Gastrocnemius medialis (tissue), 4 donors: ENCODE data around the gene COX5A. TPM values are rescaled to one million over a fixed set of nuclear protein-coding genes. Genes with fewer than 3 reads are reported as not detected.
"Not testable (repeated sequence)": the region's sequence is repeated elsewhere in the genome, so short reads cannot be mapped to it uniquely, and the experiment has no call there.

Experiments used
- ATAC-seq, 2 donors: fragments of 150-250 bp; one replicate each; pipeline ENCODE4 v1.9.1; 2016
- DNase-seq, 2 donors: peaks; one replicate each; pipeline ENCODE4 v3.0.0-alpha.2; 2019
- H3K27ac ChIP-seq, 4 donors: fragments of 200-600 bp; sonication (generic); 1 replicate in 1 of 4; 2 replicates in 3 of 4; pipeline ENCODE4 v1.5.1; 2016 to 2018; ENCODE audit warnings: mild to moderate bottlenecking in 2 of 4, moderate library complexity in 1 of 4
- H3K27me3 ChIP-seq, 3 donors: fragments of 200-600 bp; sonication (generic) in 2 of 3; 1 replicate in 1 of 3; 2 replicates in 2 of 3; pipeline versions ENCODE4 v1.5.1 to v1.6.0; 2016 to 2019; ENCODE audit warnings: mild to moderate bottlenecking in 1 of 3, moderate library complexity in 1 of 3
- H3K36me3 ChIP-seq, 2 donors: fragments of 200-600 bp; sonication (generic) in 1 of 2; one replicate each; pipeline ENCODE4 v1.5.1; 2017 to 2018
- H3K4me1 ChIP-seq, 2 donors: fragments of 200-600 bp; sonication (generic) in 1 of 2; one replicate each; pipeline ENCODE4 v1.5.1; 2016 to 2017; ENCODE audit warnings: mild to moderate bottlenecking in 2 of 2
- H3K4me3 ChIP-seq, 4 donors: fragments of 200-600 bp; sonication (generic) in 3 of 4; 1 replicate in 1 of 4; 2 replicates in 3 of 4; pipeline ENCODE4 v1.5.1; 2016 to 2019; ENCODE audit warnings: mild to moderate bottlenecking in 2 of 4
- H3K9me3 ChIP-seq, 3 donors: fragments of 200-600 bp; sonication (generic) in 2 of 3; 1 replicate in 1 of 3; 2 replicates in 2 of 3; pipeline ENCODE4 v1.5.1; 2016 to 2019
- POLR2A ChIP-seq, 2 donors: fragments of 450-650 bp; IDR thresholded peaks; one replicate each; pipeline ENCODE4 v1.6.1; 2017; ENCODE audit warnings: antibody characterized with exemption in 2 of 2, mild to moderate bottlenecking in 2 of 2, moderate library complexity in 2 of 2
- in situ Hi-C, 4 donors: fragments of 200-750 bp; cut with MboI; loops; one replicate each; pipeline versions ENCODE4 v1.15.0 to v1.8.0; 2017; ENCODE audit warnings: low sequenced_read_pairs in 4 of 4
- intact Hi-C: fragments of 100-400 bp; cut with DNase I; formaldehyde crosslinking; loops from one replicate; pipeline ENCODE4 v1.15.1; 2023; ENCODE audit warnings: low total_unique reads
- total RNA-seq, 4 donors: library from RNA; depleted of rRNA; stranded (reverse); fragments of >200 nt; gene quantifications; one replicate each; pipeline versions ENCODE4 v1.1.0 to v1.2.3, GENCODE V29; 2016
- TF ChIP-seq, protein P1 (sequence below), 5 experiments: fragments of 450-650 bp in 3 of 5; fragments of 200-600 bp in 2 of 5; sonication (generic) in 2 of 5; IDR thresholded peaks in 4 of 5; conservative IDR thresholded peaks in 1 of 5; 1 replicate in 4 of 5; 2 replicates in 1 of 5; pipeline ENCODE4 v1.5.1; 2016 to 2019; ENCODE audit warnings: antibody characterized with exemption in 5 of 5, mild to moderate bottlenecking in 3 of 5, moderate library complexity in 3 of 5

Gene COX5A
- total RNA-seq, 4 donors from 2014 or later = 425 to 558 (median 512) TPM

DNA sequence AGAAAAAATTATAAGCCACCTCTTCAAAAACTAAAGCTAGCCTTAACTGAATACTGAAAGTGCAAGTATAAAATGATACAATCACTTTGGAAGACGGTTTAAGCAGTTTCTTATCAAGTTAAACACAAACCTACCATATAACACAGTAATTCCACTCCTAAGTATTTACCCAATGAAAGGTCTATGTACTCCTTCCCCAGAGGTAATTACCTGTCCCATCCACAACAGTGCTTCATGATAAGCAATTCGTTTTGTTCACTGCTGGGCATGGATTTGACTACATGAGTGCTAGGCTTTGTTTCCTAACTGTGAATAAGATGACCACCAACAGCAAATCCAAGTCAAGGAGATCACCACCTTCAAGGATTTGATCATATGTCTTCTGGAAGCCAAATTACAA, 4.3 kb downstream of the COX5A start:
- H3K9me3 ChIP-seq = no peaks in the 10 kb centered on the region
- intact Hi-C loops = no loop called here
- TF ChIP-seq, protein P1, sequence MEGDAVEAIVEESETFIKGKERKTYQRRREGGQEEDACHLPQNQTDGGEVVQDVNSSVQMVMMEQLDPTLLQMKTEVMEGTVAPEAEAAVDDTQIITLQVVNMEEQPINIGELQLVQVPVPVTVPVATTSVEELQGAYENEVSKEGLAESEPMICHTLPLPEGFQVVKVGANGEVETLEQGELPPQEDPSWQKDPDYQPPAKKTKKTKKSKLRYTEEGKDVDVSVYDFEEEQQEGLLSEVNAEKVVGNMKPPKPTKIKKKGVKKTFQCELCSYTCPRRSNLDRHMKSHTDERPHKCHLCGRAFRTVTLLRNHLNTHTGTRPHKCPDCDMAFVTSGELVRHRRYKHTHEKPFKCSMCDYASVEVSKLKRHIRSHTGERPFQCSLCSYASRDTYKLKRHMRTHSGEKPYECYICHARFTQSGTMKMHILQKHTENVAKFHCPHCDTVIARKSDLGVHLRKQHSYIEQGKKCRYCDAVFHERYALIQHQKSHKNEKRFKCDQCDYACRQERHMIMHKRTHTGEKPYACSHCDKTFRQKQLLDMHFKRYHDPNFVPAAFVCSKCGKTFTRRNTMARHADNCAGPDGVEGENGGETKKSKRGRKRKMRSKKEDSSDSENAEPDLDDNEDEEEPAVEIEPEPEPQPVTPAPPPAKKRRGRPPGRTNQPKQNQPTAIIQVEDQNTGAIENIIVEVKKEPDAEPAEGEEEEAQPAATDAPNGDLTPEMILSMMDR (IDR thresholded peaks at IDR 0.05 in 4 of 5, conservative IDR thresholded peaks at IDR 0.05 in 1 of 5) = no peak
- TF ChIP-seq POLR2A (IDR thresholded peaks at IDR 0.05) = no peak
- DNase-seq (no peak), ATAC-seq (no peak)
- no peak overlapping the region for H3K27ac ChIP-seq
- H3K36me3 ChIP-seq = peaks cover 0 to 16% of the 10 kb centered on the region in 2 donors
- in situ Hi-C loops = loop anchor here in 3 of 4 donors (25.0 kb wide), 1 partner anchor 296 kb away; no protein-coding TSS in a partner anchor
- H3K4me1 ChIP-seq = peaks cover 32 to 35% of the 10 kb centered on the region in 2 donors
- H3K27me3 ChIP-seq = no peaks in the 10 kb centered on the region
- H3K4me3 ChIP-seq = no peak overlapping the region

DNA sequence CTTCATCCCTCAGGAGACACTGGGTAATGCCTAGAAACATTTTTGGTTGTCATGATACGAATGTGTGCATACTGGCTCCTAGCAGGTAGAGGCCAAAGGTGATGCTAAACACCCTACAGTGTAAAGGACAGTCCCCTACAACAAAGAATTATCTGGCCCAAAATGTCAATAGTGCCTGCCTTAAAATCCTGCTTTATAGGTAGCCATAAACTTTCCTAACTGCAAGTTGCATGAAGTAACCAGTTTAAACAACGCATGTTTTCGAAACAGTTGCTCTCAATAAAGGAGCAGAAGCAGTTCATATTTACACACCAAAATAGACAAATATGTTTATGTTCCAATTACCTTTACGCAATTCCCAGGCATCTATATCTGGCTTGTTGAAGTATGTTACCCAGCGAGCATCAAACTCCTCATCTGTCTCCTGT, 9.1 kb downstream of the COX5A start:
- no peaks in the 10 kb centered on the region for H3K27me3 ChIP-seq
- peaks cover 6 to 58% of the 10 kb centered on the region in 2 donors for H3K36me3 ChIP-seq
- intact Hi-C loops (no loop called here), in situ Hi-C loops (loop anchor here in 3 of 4 donors (25.0 kb wide), 1 partner anchor 291 kb away; no protein-coding TSS in a partner anchor)
- ATAC-seq = no peak
- no peak overlapping the region for H3K4me3 ChIP-seq
- no peak overlapping the region for H3K27ac ChIP-seq
- TF ChIP-seq, protein P1 (IDR thresholded peaks at IDR 0.05 in 4 of 5, conservative IDR thresholded peaks at IDR 0.05 in 1 of 5) = no peak
- no peak for TF ChIP-seq POLR2A (IDR thresholded peaks at IDR 0.05)
- DNase-seq = no peak
- H3K9me3 ChIP-seq = no peaks in the 10 kb centered on the region
- H3K4me1 ChIP-seq = peaks cover 3 to 4% of the 10 kb centered on the region in 2 donors

DNA sequence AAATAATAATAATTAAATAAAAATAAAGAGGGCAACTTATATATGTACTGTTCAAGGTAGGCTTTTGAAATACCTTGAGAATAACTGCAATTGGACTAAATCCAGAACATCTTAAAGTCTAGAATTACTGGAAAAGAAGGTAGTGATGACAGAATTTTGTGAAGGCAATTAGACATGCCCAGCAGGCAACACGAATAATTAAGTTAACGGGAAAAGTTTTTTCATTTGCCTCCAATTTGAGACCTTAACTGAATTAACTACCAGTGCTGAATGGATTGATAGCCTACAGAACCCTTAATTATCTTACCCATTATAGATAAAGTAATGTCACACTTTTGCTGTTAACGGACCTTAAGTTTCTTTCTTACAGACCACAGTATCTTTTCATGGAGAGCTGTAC, 13.3 kb downstream of the COX5A start:
- H3K4me1 ChIP-seq = no peaks in the 10 kb centered on the region
- no peaks in the 10 kb centered on the region for H3K27me3 ChIP-seq
- H3K9me3 ChIP-seq = no peaks in the 10 kb centered on the region
- ATAC-seq (no peak), DNase-seq (no peak)
- intact Hi-C loops = no loop called here
- H3K27ac ChIP-seq = no peak overlapping the region
- H3K4me3 ChIP-seq = no peak overlapping the region
- H3K36me3 ChIP-seq = peaks cover 6 to 94% of the 10 kb centered on the region in 2 donors
- TF ChIP-seq POLR2A (IDR thresholded peaks at IDR 0.05) = no peak
- TF ChIP-seq, protein P1 (IDR thresholded peaks at IDR 0.05 in 4 of 5, conservative IDR thresholded peaks at IDR 0.05 in 1 of 5) = no peak
- in situ Hi-C loops = no loop called here

DNA sequence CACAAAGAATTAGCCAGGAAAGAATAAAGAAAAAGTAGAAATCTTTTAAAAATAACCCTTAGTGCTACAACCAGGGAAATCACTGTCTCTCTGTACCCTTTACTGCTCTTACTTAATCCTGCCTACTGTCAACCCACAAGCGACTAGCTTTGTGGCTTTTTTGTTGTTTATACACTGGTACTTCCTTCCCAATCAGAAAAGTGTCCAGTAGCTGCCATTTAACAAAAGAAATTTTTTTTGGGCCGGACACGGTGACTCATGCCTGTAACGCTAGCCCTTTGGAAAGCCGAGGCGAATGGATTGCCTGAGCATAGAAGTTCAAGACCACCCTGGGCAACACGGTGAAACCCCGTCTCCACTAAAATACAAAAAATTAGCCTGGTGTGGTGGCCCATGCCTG, 17.4 kb downstream of the COX5A start:
- intact Hi-C loops = no loop called here
- no peaks in the 10 kb centered on the region for H3K9me3 ChIP-seq
- no peak for ATAC-seq
- peaks cover 0 to 99% of the 10 kb centered on the region in 2 donors for H3K36me3 ChIP-seq
- H3K4me3 ChIP-seq = no peak overlapping the region
- no peak for TF ChIP-seq POLR2A (IDR thresholded peaks at IDR 0.05)
- TF ChIP-seq, protein P1 (IDR thresholded peaks at IDR 0.05 in 4 of 5, conservative IDR thresholded peaks at IDR 0.05 in 1 of 5) = no peak
- H3K4me1 ChIP-seq = no peaks in the 10 kb centered on the region
- DNase-seq = no peak
- in situ Hi-C loops = no loop called here
- H3K27ac ChIP-seq = no peak overlapping the region
- H3K27me3 ChIP-seq = no peaks in the 10 kb centered on the region

DNA sequence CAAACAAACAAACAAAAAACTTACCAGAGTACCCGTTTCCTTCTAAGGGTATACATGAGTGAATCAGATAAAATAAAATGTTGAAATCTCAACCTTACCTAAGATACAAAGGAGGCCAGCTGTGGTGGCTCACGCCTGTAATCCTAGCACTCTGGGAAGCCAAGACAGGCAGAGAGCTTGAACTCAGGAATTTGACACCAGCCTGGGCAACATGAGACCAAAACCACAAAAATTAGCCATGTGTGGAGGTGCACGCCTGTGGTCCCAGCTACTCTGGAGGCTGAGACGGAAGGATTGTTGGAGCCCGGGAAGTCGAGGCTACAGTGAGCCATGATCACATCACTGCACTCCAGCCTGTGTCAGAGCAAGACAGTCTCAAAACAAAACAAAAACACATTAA, 20.2 kb downstream of the COX5A start:
- in situ Hi-C loops = no loop called here
- no peak overlapping the region for H3K4me3 ChIP-seq
- H3K4me1 ChIP-seq = no peaks in the 10 kb centered on the region
- no peaks in the 10 kb centered on the region for H3K27me3 ChIP-seq
- DNase-seq (no peak), ATAC-seq (peak in 1 of 2 donors; percentile 46)
- intact Hi-C loops = no loop called here
- peaks cover 0 to 94% of the 10 kb centered on the region in 2 donors for H3K36me3 ChIP-seq
- TF ChIP-seq, protein P1 (IDR thresholded peaks at IDR 0.05 in 4 of 5, conservative IDR thresholded peaks at IDR 0.05 in 1 of 5) = no peak
- no peak for TF ChIP-seq POLR2A (IDR thresholded peaks at IDR 0.05)
- H3K27ac ChIP-seq = no peak overlapping the region
- no peaks in the 10 kb centered on the region for H3K9me3 ChIP-seq

DNA sequence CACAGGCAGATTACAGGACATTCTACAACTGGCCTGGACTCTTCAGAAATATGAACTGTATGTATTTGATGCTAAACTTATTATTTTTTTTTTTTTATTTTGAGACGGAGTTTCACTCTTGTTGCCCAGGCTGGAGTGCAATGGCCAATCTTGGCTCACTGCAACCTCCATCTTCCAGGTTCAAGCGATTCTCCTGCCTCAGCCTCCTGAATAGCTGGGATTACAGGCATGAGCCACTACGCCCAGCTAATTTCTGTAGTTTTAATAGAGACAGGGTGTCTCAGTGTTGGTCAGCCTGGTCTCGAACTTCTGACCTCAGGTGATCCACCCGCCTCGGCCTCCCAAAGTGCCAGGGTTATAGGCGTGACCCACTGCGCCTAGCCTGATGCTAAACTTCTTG, 24.1 kb downstream of the COX5A start:
- H3K4me3 ChIP-seq, H3K9me3 ChIP-seq, intact Hi-C loops, in situ Hi-C loops, DNase-seq, H3K27ac ChIP-seq, H3K4me1 ChIP-seq, ATAC-seq, H3K27me3 ChIP-seq: not testable (repeated sequence)
- H3K36me3 ChIP-seq = peaks cover 0 to 72% of the 10 kb centered on the region in 2 donors
